Coronary artery (tissue), 2 donors: ENCODE data around the gene PPY.
"Not testable (repeated sequence)": the region's sequence is repeated elsewhere in the genome, so short reads cannot be mapped to it uniquely, and the experiment has no call there.

Experiments used
- DNase-seq: peaks from one replicate; pipeline ENCODE4 v3.0.0-alpha.2; 2017; ENCODE audit warnings: low spot score
- H3K27ac ChIP-seq, 2 donors: fragments of 200-600 bp; sonication (generic); one replicate each; pipeline ENCODE4 v1.5.1; 2016 to 2019
- H3K4me3 ChIP-seq: fragments of 200-600 bp; sonication (generic); 2 replicates; pipeline ENCODE4 v1.5.1; 2016; ENCODE audit warnings: mild to moderate bottlenecking, moderate library complexity
- TF ChIP-seq, protein P1 (sequence below): fragments of 200-600 bp; sonication (generic); IDR thresholded peaks from one replicate; pipeline ENCODE4 v1.5.1; 2019; ENCODE audit warnings: antibody characterized with exemption

The PPY gene

DNA sequence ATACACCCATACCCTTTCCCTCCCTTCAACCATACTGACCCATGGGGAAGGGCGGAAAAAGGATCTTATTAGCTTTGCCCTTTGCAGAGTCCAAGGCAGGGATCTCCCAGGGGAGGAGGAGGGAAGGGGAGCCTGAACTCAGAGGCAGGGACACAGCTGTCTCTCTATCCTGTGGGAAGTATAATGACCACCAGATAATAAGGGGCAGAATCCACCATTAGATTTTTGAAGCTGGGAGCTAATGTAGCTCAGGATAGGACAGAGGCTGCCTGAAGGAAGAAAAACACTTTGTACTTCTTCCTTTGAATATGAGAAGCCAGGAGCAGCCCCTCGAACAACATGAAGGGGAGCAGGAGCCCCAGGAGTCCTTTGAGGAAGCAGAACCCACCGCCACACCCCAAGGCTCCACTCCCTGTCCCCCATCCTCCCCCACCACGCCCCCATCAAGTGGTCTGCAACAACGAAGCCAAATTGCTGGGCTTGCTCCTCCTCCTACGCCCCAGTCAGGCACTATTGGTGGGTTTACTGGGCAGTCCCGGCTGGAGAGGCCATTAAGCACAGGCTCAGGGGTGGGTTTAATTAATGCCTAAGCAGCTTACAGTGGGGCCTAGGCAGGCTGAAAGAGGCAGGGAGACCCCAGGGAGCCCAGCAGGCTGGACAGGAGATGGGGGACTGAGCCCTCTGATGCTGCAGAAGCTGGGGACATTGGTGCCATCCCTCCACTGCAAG, 40.3 kb downstream of the PPY start:
- no peak overlapping the region for H3K27ac ChIP-seq
- no peak overlapping the region for H3K4me3 ChIP-seq
- TF ChIP-seq, protein P1, sequence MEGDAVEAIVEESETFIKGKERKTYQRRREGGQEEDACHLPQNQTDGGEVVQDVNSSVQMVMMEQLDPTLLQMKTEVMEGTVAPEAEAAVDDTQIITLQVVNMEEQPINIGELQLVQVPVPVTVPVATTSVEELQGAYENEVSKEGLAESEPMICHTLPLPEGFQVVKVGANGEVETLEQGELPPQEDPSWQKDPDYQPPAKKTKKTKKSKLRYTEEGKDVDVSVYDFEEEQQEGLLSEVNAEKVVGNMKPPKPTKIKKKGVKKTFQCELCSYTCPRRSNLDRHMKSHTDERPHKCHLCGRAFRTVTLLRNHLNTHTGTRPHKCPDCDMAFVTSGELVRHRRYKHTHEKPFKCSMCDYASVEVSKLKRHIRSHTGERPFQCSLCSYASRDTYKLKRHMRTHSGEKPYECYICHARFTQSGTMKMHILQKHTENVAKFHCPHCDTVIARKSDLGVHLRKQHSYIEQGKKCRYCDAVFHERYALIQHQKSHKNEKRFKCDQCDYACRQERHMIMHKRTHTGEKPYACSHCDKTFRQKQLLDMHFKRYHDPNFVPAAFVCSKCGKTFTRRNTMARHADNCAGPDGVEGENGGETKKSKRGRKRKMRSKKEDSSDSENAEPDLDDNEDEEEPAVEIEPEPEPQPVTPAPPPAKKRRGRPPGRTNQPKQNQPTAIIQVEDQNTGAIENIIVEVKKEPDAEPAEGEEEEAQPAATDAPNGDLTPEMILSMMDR = no peak
- DNase-seq = no peak

GRCh38 chr17:43900858-43901754, 41.2 kb downstream of the PPY start:
- TF ChIP-seq, protein P1 = no peak
- H3K27ac ChIP-seq = no peak overlapping the region
- no peak for DNase-seq
- H3K4me3 ChIP-seq = peak overlapping the region; percentile 74

GRCh38 chr17:43900183-43900857, 42.0 kb downstream of the PPY start:
- Histone ChIP-seq H3K27ac (no peak overlapping the region), H3K4me3 (peak overlapping the region; percentile 74)
- TF ChIP-seq, protein P1 = no peak
- peak; percentile 84 for DNase-seq

- Histone ChIP-seq H3K4me3 (no peak overlapping the region), H3K27ac (no peak overlapping the region)
- TF ChIP-seq, protein P1 = no peak
- no peak for DNase-seq
These were observed 43.8 kb downstream of the PPY start for GRCh38 chr17:43898446-43898845.

DNA sequence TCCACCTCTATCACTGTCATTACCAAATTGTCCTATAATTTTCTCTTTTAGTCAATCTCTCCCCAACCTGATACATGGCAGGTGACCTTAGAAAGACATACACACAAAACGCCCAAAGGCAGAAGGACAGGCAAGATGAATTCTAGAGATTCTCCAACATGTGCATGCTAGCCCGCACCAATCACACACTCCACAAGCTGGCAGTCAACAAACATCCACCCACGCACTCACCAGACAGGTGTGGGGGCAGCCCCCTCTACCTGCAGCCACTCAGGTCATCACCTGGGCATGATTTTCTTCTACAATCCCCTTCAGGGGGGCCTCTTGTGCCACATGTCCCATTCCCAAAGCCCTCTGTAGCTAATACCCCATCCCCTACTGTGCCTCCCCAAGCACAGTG, 44.4 kb downstream of the PPY start:
- Histone ChIP-seq H3K27ac (no peak overlapping the region), H3K4me3 (no peak overlapping the region)
- no peak for DNase-seq
- TF ChIP-seq, protein P1 = no peak

GRCh38 chr17:43894494-43894893, 47.8 kb downstream of the PPY start:
- H3K27ac ChIP-seq, DNase-seq, H3K4me3 ChIP-seq: not testable (repeated sequence)

- Histone ChIP-seq H3K27ac (no peak overlapping the region), H3K4me3 (no peak overlapping the region)
- TF ChIP-seq, protein P1 = no peak
- DNase-seq = no peak
These were observed 49.7 kb downstream of the PPY start for GRCh38 chr17:43892647-43892952.
